ENCODE measurements around the gene UFM1. TPM values are rescaled to one million over a fixed set of nuclear protein-coding genes. Genes with fewer than 3 reads are reported as not detected.

UFM1 gene
- total RNA-seq, 1 donor from 2014 or later = 50.6 TPM

- H3K27ac Mint-ChIP-seq = no peak overlapping the region
- peaks cover 2% of the 10 kb centered on the region for H3K4me1 Mint-ChIP-seq (ENCODE audit: unreplicated experiment)
- no peaks in the 10 kb centered on the region for H3K36me3 Mint-ChIP-seq
- H3K27me3 Mint-ChIP-seq = no peaks in the 10 kb centered on the region
- no peak for DNase-seq (ENCODE audit: extremely low spot score, unreplicated experiment)
- peaks cover 6% of the 10 kb centered on the region for H3K9me3 Mint-ChIP-seq
- TF ChIP-seq, protein P1, sequence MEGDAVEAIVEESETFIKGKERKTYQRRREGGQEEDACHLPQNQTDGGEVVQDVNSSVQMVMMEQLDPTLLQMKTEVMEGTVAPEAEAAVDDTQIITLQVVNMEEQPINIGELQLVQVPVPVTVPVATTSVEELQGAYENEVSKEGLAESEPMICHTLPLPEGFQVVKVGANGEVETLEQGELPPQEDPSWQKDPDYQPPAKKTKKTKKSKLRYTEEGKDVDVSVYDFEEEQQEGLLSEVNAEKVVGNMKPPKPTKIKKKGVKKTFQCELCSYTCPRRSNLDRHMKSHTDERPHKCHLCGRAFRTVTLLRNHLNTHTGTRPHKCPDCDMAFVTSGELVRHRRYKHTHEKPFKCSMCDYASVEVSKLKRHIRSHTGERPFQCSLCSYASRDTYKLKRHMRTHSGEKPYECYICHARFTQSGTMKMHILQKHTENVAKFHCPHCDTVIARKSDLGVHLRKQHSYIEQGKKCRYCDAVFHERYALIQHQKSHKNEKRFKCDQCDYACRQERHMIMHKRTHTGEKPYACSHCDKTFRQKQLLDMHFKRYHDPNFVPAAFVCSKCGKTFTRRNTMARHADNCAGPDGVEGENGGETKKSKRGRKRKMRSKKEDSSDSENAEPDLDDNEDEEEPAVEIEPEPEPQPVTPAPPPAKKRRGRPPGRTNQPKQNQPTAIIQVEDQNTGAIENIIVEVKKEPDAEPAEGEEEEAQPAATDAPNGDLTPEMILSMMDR (conservative IDR thresholded peaks at IDR 0.05) = no peak
- no peak overlapping the region for H3K4me3 Mint-ChIP-seq
These were observed 55.6 kb downstream of the UFM1 start for GRCh38 chr13:38405216-38405615.

- Mint-ChIP-seq H3K27me3 (no peaks in the 10 kb centered on the region), H3K4me1 (ENCODE audit: unreplicated experiment) (no peaks in the 10 kb centered on the region), H3K27ac (no peak overlapping the region), H3K9me3 (no peaks in the 10 kb centered on the region), H3K4me3 (no peak overlapping the region), H3K36me3 (no peaks in the 10 kb centered on the region)
- TF ChIP-seq, protein P1 (conservative IDR thresholded peaks at IDR 0.05) = no peak
- no peak for DNase-seq (ENCODE audit: extremely low spot score, unreplicated experiment)
These were observed 60.1 kb downstream of the UFM1 start for GRCh38 chr13:38409771-38410170.

GRCh38 chr13:38412266-38412665 is 62.6 kb downstream of the UFM1 start:
- no peaks in the 10 kb centered on the region for H3K27me3 Mint-ChIP-seq
- peaks cover 4% of the 10 kb centered on the region for H3K4me1 Mint-ChIP-seq (ENCODE audit: unreplicated experiment)
- H3K4me3 Mint-ChIP-seq = no peak overlapping the region
- no peak overlapping the region for H3K27ac Mint-ChIP-seq
- no peaks in the 10 kb centered on the region for H3K36me3 Mint-ChIP-seq
- DNase-seq (ENCODE audit: extremely low spot score, unreplicated experiment) = no peak
- no peaks in the 10 kb centered on the region for H3K9me3 Mint-ChIP-seq
- TF ChIP-seq, protein P1 (conservative IDR thresholded peaks at IDR 0.05) = no peak

Data from type B pancreatic cell (in vitro differentiated cells).